Mesenchymal stem cell (in vitro differentiated cells and primary cell): ENCODE results near the gene MYH14.
A peak's percentile ranks its signal among the peaks of the same experiment; 100 is the strongest.

ENCODE experiments used
- DNase-seq: peaks from one replicate; pipeline ENCODE4 v3.0.0-alpha.2; 2013
- H2AFZ ChIP-seq: one replicate; pipeline ENCODE4 v1.6.1; 2013; ENCODE audit warnings: low read depth, mild to moderate bottlenecking, control low read depth, inconsistent platforms, low read length, moderate library complexity
- H2AK5ac ChIP-seq: 2 replicates; pipeline ENCODE4 v1.6.1; 2013; ENCODE audit warnings: low read length, moderate library complexity, mild to moderate bottlenecking, inconsistent platforms; ENCODE audit not compliant: severe bottlenecking
- H2BK120ac ChIP-seq: one replicate; pipeline ENCODE4 v1.6.1; 2013; ENCODE audit warnings: low read depth, mild to moderate bottlenecking, inconsistent platforms, low read length, moderate library complexity
- H2BK12ac ChIP-seq, 2 experiments: one replicate each; pipeline ENCODE4 v1.6.1; 2013; ENCODE audit warnings: inconsistent platforms in 2 of 2, low read length in 2 of 2, mild to moderate bottlenecking in 2 of 2, moderate library complexity in 2 of 2, control low read depth in 1 of 2
- H2BK15ac ChIP-seq: one replicate; pipeline ENCODE4 v1.6.1; 2013; ENCODE audit warnings: mild to moderate bottlenecking, low read depth, inconsistent platforms; ENCODE audit not compliant: poor library complexity, severe bottlenecking
- H2BK5ac ChIP-seq: 2 replicates; pipeline ENCODE4 v1.6.1; 2013; ENCODE audit warnings: low read depth, mild to moderate bottlenecking, low read length, control low read depth, inconsistent platforms; ENCODE audit not compliant: poor library complexity, severe bottlenecking
- H3K14ac ChIP-seq, 2 experiments: one replicate each; pipeline ENCODE4 v1.6.1; 2013; ENCODE audit warnings: inconsistent platforms in 2 of 2, low read length in 2 of 2, control low read depth in 1 of 2, mild to moderate bottlenecking in 1 of 2, moderate library complexity in 1 of 2
- H3K18ac ChIP-seq, 2 experiments: one replicate each; pipeline ENCODE4 v1.6.1; 2013; ENCODE audit warnings: inconsistent platforms in 2 of 2, low read length in 2 of 2, control low read depth in 1 of 2, low read depth in 1 of 2, mild to moderate bottlenecking in 1 of 2
- H3K23ac ChIP-seq, 2 experiments: one replicate each; pipeline ENCODE4 v1.6.1; 2013; ENCODE audit warnings: inconsistent platforms in 2 of 2, low read length in 2 of 2, mild to moderate bottlenecking in 2 of 2, moderate library complexity in 2 of 2, control low read depth in 1 of 2
- H3K27ac ChIP-seq: 2 replicates; pipeline ENCODE4 v1.5.1; 2013; ENCODE audit warnings: mild to moderate bottlenecking, moderate library complexity, low read length, control low read depth, inconsistent platforms; ENCODE audit not compliant: poor library complexity, severe bottlenecking
- H3K27me3 ChIP-seq, 2 experiments: 2 replicates each; pipeline versions ENCODE4 v1.6.1 to v1.7.0; 2013; ENCODE audit warnings: low read length in 2 of 2, mild to moderate bottlenecking in 2 of 2, moderate library complexity in 2 of 2, control low read depth in 1 of 2, inconsistent platforms in 1 of 2; ENCODE audit not compliant: control insufficient read depth in 1 of 2, insufficient read depth in 1 of 2
- H3K36me3 ChIP-seq, 2 experiments: 2 replicates each; pipeline versions ENCODE4 v1.6.1 to v1.7.0; 2013; ENCODE audit warnings: low read length in 2 of 2, control low read depth in 1 of 2, inconsistent platforms in 1 of 2, low read depth in 1 of 2, mild to moderate bottlenecking in 1 of 2; ENCODE audit not compliant: insufficient read depth in 2 of 2, control insufficient read depth in 1 of 2
- H3K4ac ChIP-seq, 2 experiments: one replicate each; pipeline ENCODE4 v1.6.1; 2013; ENCODE audit warnings: inconsistent platforms in 2 of 2, low read length in 2 of 2, mild to moderate bottlenecking in 2 of 2, moderate library complexity in 2 of 2, control low read depth in 1 of 2, low read depth in 1 of 2
- H3K4me1 ChIP-seq: 2 replicates; pipeline ENCODE4 v1.6.1; 2013; ENCODE audit warnings: low read depth, low read length, control low read depth; ENCODE audit not compliant: control insufficient read depth, insufficient read depth
- H3K4me2 ChIP-seq: 2 replicates; pipeline ENCODE4 v1.6.1; 2013; ENCODE audit warnings: low read length, mild to moderate bottlenecking, inconsistent platforms; ENCODE audit not compliant: poor library complexity, severe bottlenecking
- H3K4me3 ChIP-seq, 2 experiments: 2 replicates each; pipeline versions ENCODE4 v1.5.1 to v1.7.0; 2013; ENCODE audit warnings: low read length in 2 of 2, mild to moderate bottlenecking in 2 of 2, control low read depth in 1 of 2, low read depth in 1 of 2; ENCODE audit not compliant: insufficient read depth in 1 of 2
- H3K79me1 ChIP-seq: replicated peaks from 2 replicates; pipeline ENCODE4 v1.6.1; 2013; ENCODE audit warnings: mild to moderate bottlenecking, control low read depth, low read length, inconsistent platforms; ENCODE audit not compliant: poor library complexity, severe bottlenecking
- H3K9ac ChIP-seq: 2 replicates; pipeline ENCODE4 v1.7.0; 2013; ENCODE audit warnings: mild to moderate bottlenecking, low read length, moderate library complexity
- H3K9me3 ChIP-seq: 2 replicates; pipeline ENCODE4 v1.7.0; 2013; ENCODE audit warnings: mild to moderate bottlenecking, low read length; ENCODE audit not compliant: control insufficient read depth
- H4K8ac ChIP-seq: one replicate; pipeline ENCODE4 v1.6.1; 2013; ENCODE audit warnings: inconsistent platforms, mild to moderate bottlenecking, low read length, moderate library complexity
- H4K91ac ChIP-seq: one replicate; pipeline ENCODE4 v1.6.1; 2013; ENCODE audit warnings: mild to moderate bottlenecking, low read length, inconsistent platforms
- WGBS: methylation state at CpG from one replicate; pipeline ENCODE4 v1.1.7; 2013; ENCODE audit warnings: mixed read lengths; 5-methylcytosine and 5-hydroxymethylcytosine counted together

Gene MYH14

DNA sequence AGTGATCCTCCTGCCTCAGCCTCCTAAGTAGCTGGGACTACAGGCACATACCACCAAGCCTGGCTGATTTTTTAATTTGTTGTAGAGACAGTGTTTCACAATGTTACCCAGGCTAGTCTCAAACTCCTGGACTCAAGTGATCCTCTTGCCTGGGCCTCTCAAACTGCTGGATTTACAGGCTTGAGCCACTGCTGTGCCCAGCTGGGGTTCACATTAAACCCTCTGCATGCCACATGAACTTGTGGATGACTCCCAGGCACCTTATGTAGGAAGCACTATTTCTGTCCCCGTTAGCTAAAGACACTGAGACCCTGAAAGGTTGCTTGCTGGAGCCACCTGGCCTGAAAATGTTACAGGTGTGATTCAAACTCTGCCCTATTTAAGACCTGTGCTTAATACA is 10.5 kb downstream of the MYH14 start:
- no peak for DNase-seq
- Histone ChIP-seq H2BK15ac (no peak overlapping the region), H4K8ac (no peak overlapping the region), H3K79me1 (no peaks in the 10 kb centered on the region), H2BK120ac (no peak overlapping the region), H4K91ac (no peak overlapping the region), H3K4me2 (no peak overlapping the region), H3K4ac (no peak overlapping the region), H3K18ac (no peak overlapping the region), H2AK5ac (no peak overlapping the region), H2AFZ (no peak overlapping the region), H3K14ac (no peak overlapping the region), H3K4me3 (no peak overlapping the region), H3K27ac (no peak overlapping the region), H3K36me3 (no peaks in the 10 kb centered on the region), H3K23ac (no peak overlapping the region), H2BK5ac (no peak overlapping the region), H3K27me3 (peaks cover 0 to 4% of the 10 kb centered on the region in 2 experiments), H3K9me3 (peaks cover 8% of the 10 kb centered on the region), H3K9ac (no peak overlapping the region), H3K4me1 (no peaks in the 10 kb centered on the region), H2BK12ac (no peak overlapping the region)
- 80% methylated on average over 1 of the region's 1 CpG for WGBS

GRCh38 chr19:50214699-50215543 is 11.5 kb downstream of the MYH14 start:
- Histone ChIP-seq H3K36me3 (no peaks in the 10 kb centered on the region), H3K4me1 (no peaks in the 10 kb centered on the region), H3K23ac (no peak overlapping the region), H2BK15ac (no peak overlapping the region), H4K8ac (no peak overlapping the region), H3K4me2 (no peak overlapping the region), H3K9ac (no peak overlapping the region), H3K4me3 (no peak overlapping the region), H2BK5ac (no peak overlapping the region), H3K4ac (no peak overlapping the region), H3K27me3 (peaks cover 0 to 4% of the 10 kb centered on the region in 2 experiments), H2BK12ac (no peak overlapping the region), H3K9me3 (peaks cover 8% of the 10 kb centered on the region), H2BK120ac (no peak overlapping the region), H2AK5ac (no peak overlapping the region), H2AFZ (no peak overlapping the region), H3K79me1 (no peaks in the 10 kb centered on the region), H3K18ac (no peak overlapping the region), H3K14ac (no peak overlapping the region), H3K27ac (no peak overlapping the region), H4K91ac (no peak overlapping the region)
- WGBS, result 50% methylated on average over 23 of the region's 25 CpGs
- DNase-seq, result no peak

- DNase-seq, result no peak
- Histone ChIP-seq H3K4me2 (no peak overlapping the region), H3K18ac (no peak overlapping the region), H3K23ac (no peak overlapping the region), H2BK120ac (no peak overlapping the region), H2AK5ac (no peak overlapping the region), H3K9ac (no peak overlapping the region), H2AFZ (no peak overlapping the region), H3K14ac (no peak overlapping the region), H2BK15ac (no peak overlapping the region), H3K36me3 (no peaks in the 10 kb centered on the region), H3K4me1 (no peaks in the 10 kb centered on the region), H3K27ac (no peak overlapping the region), H4K91ac (no peak overlapping the region), H3K79me1 (no peaks in the 10 kb centered on the region), H3K4me3 (no peak overlapping the region), H3K27me3 (peaks cover 0 to 4% of the 10 kb centered on the region in 2 experiments), H3K9me3 (peaks cover 8% of the 10 kb centered on the region), H3K4ac (no peak overlapping the region), H2BK12ac (no peak overlapping the region), H2BK5ac (no peak overlapping the region), H4K8ac (no peak overlapping the region)
- 83% methylated on average over 3 of the region's 3 CpGs for WGBS
Measured at GRCh38 chr19:50215820-50216219, 12.4 kb downstream of the MYH14 start.

- H3K4me3 ChIP-seq, result no peak overlapping the region
- H2AFZ ChIP-seq, result no peak overlapping the region
- H2BK15ac ChIP-seq, result no peak overlapping the region
- WGBS, result 73% methylated on average over 7 of the region's 7 CpGs
- no peaks in the 10 kb centered on the region for H3K36me3 ChIP-seq
- H3K79me1 ChIP-seq, result no peaks in the 10 kb centered on the region
- H4K91ac ChIP-seq, result no peak overlapping the region
- H3K14ac ChIP-seq, result no peak overlapping the region
- H2BK120ac ChIP-seq, result no peak overlapping the region
- H3K4me2 ChIP-seq, result no peak overlapping the region
- no peak for DNase-seq
- no peak overlapping the region for H3K9ac ChIP-seq
- no peak overlapping the region for H4K8ac ChIP-seq
- no peak overlapping the region for H3K23ac ChIP-seq
- H2AK5ac ChIP-seq, result no peak overlapping the region
- peaks cover 13% of the 10 kb centered on the region for H3K9me3 ChIP-seq
- H2BK5ac ChIP-seq, result peak overlapping the region; percentile 2
- H3K18ac ChIP-seq, result no peak overlapping the region
- H3K27ac ChIP-seq, result no peak overlapping the region
- H3K27me3 ChIP-seq, result peaks cover 0 to 5% of the 10 kb centered on the region in 2 experiments
- H3K4ac ChIP-seq, result no peak overlapping the region
- H3K4me1 ChIP-seq, result no peaks in the 10 kb centered on the region
- no peak overlapping the region for H2BK12ac ChIP-seq
Measured at GRCh38 chr19:50221087-50221486, 17.7 kb downstream of the MYH14 start.
